22Rv1 (cell line): ENCODE measurements around the gene ECT2.
"Not testable (repeated sequence)": the region's sequence is repeated elsewhere in the genome, so short reads cannot be mapped to it uniquely, and the experiment has no call there.

Source experiments
- CTCF ChIP-seq: fragments of 450-650 bp; IDR thresholded peaks from 2 replicates; pipeline ENCODE4 v1.5.1; 2017; ENCODE audit warnings: mild to moderate bottlenecking
- ZFX ChIP-seq: fragments of 450-650 bp; IDR thresholded peaks from 2 replicates; pipeline ENCODE4 v1.6.1; 2017; ENCODE audit warnings: antibody characterized with exemption, borderline replicate concordance

GRCh38 chr3:172760416-172760815, 9.9 kb downstream of the ECT2 start:
- not testable (repeated sequence) for TF ChIP-seq CTCF, ZFX
